ENCODE measurements around the gene FOXQ1.

Gene FOXQ1

GRCh38 chr6:1362643-1363042 lies 50.7 kb downstream of the FOXQ1 start:
- H3K4me3 ChIP-seq (ENCODE audit: low read depth in 1 of 2, low read length in 2 of 2) = no peak overlapping the region
- no peaks in the 10 kb centered on the region for H3K36me3 ChIP-seq (ENCODE audit: insufficient read depth, low read length)
- no peak overlapping the region for H3K27ac ChIP-seq (ENCODE audit: low read length)
- peaks cover 9% of the 10 kb centered on the region for H3K27me3 ChIP-seq (ENCODE audit: insufficient read depth, low read length, poor library complexity)
- no peaks in the 10 kb centered on the region for H3K4me1 ChIP-seq (ENCODE audit: insufficient read depth, low read length)
- no peak for TF ChIP-seq CTCF (IDR thresholded peaks at IDR 0.05; ENCODE audit: borderline replicate concordance, extremely low read depth, low read length, poor library complexity, severe bottlenecking)
- no peak for TF ChIP-seq EZH2 (IDR thresholded peaks at IDR 0.05; ENCODE audit: borderline replicate concordance, low read depth, low read length, severe bottlenecking)
- no peak overlapping the region for H3K9ac ChIP-seq (ENCODE audit: low read depth, low read length)
- H3K9me3 ChIP-seq (ENCODE audit: insufficient read depth, low read length, severe bottlenecking) = no peaks in the 10 kb centered on the region
- no peak overlapping the region for H2AFZ ChIP-seq (ENCODE audit: low read depth, low read length)
- H3K4me2 ChIP-seq (ENCODE audit: insufficient read depth, low read length) = no peak overlapping the region
- DNase-seq (no peak), ATAC-seq (ENCODE audit: insufficient read depth, low read depth) (no peak)
- no peaks in the 10 kb centered on the region for H3K79me2 ChIP-seq (ENCODE audit: insufficient read depth, low read length)
- H4K20me1 ChIP-seq (ENCODE audit: insufficient read depth, low read length) = 0 out of 2 replicates have a peak, but pooled peaks cover 2% of the 10 kb centered on the region

DNA sequence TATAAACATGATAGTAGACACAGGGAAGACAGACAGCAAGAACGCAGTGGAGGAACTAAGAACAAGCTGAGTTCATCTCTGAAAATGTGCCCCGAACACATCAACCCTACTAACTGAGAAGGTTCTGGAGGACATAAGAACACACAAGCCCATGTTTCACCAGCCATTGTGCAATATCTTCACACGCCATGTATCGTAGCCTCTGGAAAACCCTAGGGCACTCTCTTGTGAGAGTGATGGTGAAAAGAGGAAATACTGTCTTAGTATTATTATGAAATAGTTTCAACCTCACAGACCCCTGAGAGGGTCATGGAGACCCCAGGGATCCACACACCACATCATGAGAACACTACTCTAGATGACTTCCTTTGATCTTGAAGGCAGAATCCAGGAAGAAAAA lies 51.4 kb downstream of the FOXQ1 start:
- DNase-seq = no peak
- Histone ChIP-seq H3K79me2 (ENCODE audit: insufficient read depth, low read length) (no peaks in the 10 kb centered on the region), H3K4me2 (ENCODE audit: insufficient read depth, low read length) (no peak overlapping the region), H3K27ac (ENCODE audit: low read length) (no peak overlapping the region), H3K4me3 (ENCODE audit: low read depth in 1 of 2, low read length in 2 of 2) (no peak overlapping the region), H3K4me1 (ENCODE audit: insufficient read depth, low read length) (no peaks in the 10 kb centered on the region), H3K36me3 (ENCODE audit: insufficient read depth, low read length) (no peaks in the 10 kb centered on the region), H2AFZ (ENCODE audit: low read depth, low read length) (no peak overlapping the region), H4K20me1 (ENCODE audit: insufficient read depth, low read length) (0 out of 2 replicates have a peak, but pooled peaks cover 2% of the 10 kb centered on the region), H3K9me3 (ENCODE audit: insufficient read depth, low read length, severe bottlenecking) (no peaks in the 10 kb centered on the region), H3K9ac (ENCODE audit: low read depth, low read length) (no peak overlapping the region), H3K27me3 (ENCODE audit: insufficient read depth, low read length, poor library complexity) (peaks cover 9% of the 10 kb centered on the region)
- ATAC-seq (ENCODE audit: insufficient read depth, low read depth) = no peak
- TF ChIP-seq EZH2 (IDR thresholded peaks at IDR 0.05; ENCODE audit: borderline replicate concordance, low read depth, low read length, severe bottlenecking) = no peak
- no peak for TF ChIP-seq CTCF (IDR thresholded peaks at IDR 0.05; ENCODE audit: borderline replicate concordance, extremely low read depth, low read length, poor library complexity, severe bottlenecking)

DNA sequence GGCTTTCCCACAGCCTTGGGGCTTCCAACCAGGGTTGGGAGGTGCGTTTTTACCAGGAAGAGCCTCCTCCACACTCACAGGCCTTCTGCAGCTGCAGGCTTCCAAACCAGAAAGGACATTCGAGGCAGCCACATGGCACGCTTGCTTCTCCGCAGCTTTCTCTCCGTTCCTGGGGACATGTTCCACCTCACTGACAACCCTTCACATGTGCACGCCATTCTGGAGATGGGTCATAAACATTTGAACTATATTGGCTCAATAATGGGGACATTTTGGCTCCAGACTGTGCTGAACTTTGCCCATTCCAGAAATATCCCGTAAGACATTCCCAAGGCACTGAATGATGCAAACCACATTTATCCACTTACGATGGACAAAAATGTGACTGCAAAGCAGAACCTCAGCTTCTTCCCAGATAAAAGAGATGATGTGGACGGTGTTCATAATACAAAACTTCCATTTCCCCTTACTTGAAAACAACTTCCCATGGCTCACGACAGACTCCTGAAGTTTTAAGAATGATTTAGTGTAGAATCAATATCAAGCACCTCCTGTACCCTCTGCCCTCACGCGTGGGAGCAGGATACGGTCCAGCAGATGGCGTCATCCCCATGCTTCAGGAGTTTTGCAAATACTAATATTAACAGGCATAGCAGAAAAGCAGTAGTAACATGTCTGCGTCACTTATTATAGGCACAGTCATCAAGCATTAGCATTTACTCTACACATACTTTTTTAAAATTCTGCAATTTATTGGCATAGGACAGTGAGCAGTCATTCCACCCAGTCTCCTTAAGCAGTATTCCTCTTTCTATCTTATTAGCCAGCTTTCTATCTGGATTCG lies 52.1 kb downstream of the FOXQ1 start:
- Histone ChIP-seq H3K9ac (ENCODE audit: low read depth, low read length) (no peak overlapping the region), H3K27me3 (ENCODE audit: insufficient read depth, low read length, poor library complexity) (peaks cover 9% of the 10 kb centered on the region), H3K9me3 (ENCODE audit: insufficient read depth, low read length, severe bottlenecking) (no peaks in the 10 kb centered on the region), H3K4me2 (ENCODE audit: insufficient read depth, low read length) (no peak overlapping the region), H3K4me3 (ENCODE audit: low read depth in 1 of 2, low read length in 2 of 2) (no peak overlapping the region), H2AFZ (ENCODE audit: low read depth, low read length) (no peak overlapping the region), H3K79me2 (ENCODE audit: insufficient read depth, low read length) (no peaks in the 10 kb centered on the region), H3K36me3 (ENCODE audit: insufficient read depth, low read length) (no peaks in the 10 kb centered on the region), H3K27ac (ENCODE audit: low read length) (no peak overlapping the region), H4K20me1 (ENCODE audit: insufficient read depth, low read length) (0 out of 2 replicates have a peak, but pooled peaks cover 2% of the 10 kb centered on the region), H3K4me1 (ENCODE audit: insufficient read depth, low read length) (no peaks in the 10 kb centered on the region)
- peak; percentile 9 for DNase-seq
- no peak for ATAC-seq (ENCODE audit: insufficient read depth, low read depth)
- TF ChIP-seq CTCF (IDR thresholded peaks at IDR 0.05; ENCODE audit: borderline replicate concordance, extremely low read depth, low read length, poor library complexity, severe bottlenecking) = peak; percentile 60
- TF ChIP-seq EZH2 (IDR thresholded peaks at IDR 0.05; ENCODE audit: borderline replicate concordance, low read depth, low read length, severe bottlenecking) = no peak

Measured in DND-41 (cell line).